ENCODE results near the gene CST4.
"Not testable (repeated sequence)": the region's sequence is repeated elsewhere in the genome, so short reads cannot be mapped to it uniquely, and the experiment has no call there.

The CST4 gene

DNA sequence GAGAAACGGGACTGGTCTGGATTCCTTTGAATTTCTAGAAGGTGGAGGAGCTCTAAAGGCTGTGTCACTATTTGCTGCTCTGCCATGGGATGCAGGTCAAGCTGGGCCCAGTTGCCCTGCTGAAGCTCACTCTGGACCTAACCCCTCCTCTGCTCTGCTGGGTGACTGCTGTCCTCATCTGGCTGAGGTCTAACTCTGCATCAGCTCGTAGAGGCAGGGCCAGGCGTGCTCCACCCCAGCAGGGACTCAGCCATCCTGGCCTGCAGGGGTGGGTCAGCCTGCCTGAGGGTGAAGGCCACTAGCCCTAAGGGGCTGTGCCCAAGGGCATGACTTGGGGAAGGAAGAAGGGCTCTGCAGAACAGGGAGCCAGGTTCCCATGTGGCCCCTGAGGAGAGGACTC, 852 bp downstream of the CST4 start:
- DNase-seq (ENCODE audit: low spot score), result no peak

DNA sequence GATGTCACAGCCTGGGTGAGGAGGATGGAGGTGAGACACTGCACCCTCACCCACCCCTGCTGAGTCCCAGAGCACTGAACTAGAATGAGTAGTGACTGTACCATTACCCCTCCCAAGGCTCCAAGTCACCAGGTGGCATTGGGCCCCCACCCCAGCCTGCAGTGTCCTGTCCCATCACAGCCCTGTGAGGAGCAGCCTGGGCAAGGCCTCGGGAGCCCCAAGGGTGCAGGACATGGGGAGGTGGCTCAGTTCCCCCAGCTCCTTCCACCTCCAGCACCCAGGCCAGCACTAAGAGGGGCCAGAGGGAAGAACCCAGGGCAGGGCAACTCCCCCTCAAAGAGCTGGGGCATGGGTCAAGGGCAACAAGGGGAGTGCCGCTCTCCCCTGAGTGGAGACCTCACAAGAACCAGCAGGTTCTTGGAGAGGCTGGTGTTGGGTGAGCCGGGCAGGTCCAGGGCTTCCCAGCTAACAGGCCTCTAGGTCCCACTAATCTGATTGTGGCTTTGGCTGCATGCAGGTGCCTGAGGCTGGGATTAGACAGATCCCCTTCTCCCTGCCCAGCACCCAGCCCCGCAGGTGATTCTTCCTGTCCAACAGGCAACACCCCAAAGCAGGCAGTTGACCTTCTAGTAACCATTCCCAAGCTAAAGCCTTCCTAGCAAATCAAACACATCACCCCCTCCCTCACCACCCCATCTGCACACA, 2.6 kb downstream of the CST4 start:
- DNase-seq (ENCODE audit: low spot score), result no peak

DNA sequence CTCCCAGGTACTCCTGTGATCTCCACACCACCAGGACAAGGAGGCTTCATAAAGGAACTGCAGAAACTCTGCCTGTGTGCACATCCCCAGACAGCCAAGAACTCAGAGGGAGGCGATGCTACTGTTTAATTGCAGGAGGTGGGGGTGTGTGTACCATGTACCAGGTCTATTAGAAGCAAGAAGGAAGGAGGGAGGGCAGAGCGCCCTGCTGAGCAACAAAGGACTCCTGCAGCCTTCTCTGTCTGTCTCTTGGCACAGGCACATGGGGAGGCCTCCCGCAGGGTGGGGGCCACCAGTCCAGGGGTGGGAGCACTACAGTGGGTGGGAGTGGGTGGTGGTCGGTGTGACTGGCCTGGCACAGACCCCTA, 3.3 kb downstream of the CST4 start:
- not testable (repeated sequence) for DNase-seq (ENCODE audit: low spot score)

DNA sequence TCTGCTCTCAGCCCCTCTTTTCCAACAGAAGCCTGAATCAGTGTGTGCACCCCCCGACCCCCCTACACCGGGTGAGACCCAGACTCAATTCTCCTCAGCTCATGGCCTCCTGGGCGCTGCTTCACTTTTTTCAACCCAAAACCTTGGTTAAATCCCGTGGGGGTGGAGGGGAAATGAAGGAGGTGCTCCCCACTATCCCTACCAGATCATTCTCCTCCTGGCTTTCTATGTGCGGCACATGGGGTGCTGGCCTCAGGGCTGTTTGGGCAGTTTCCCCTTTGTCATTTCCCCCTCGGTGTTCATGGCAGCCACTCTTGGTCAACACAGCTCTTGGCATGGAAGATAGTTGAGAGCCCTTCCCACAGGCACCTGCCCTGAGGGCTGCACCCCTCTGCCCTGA, 4.6 kb downstream of the CST4 start:
- DNase-seq (ENCODE audit: low spot score), result no peak

DNA sequence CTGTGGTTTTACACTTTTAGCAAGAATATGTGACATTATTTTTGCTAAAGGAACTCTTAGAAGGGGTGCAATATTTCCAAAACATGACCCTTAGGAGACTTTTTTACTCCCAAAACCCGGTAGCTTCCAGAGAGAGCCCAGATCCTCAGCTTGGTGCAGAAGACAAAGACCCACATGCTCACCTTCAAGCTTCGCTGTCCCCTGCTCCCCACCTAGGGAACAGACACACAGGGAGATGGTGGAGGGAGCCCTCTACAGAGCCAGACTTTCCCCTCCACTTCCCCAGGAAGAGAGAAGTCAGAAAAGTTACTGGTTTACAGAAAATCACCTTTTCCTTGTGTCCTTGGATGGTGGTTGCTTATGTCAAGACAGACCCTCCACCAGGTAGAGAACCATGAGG, 5.0 kb downstream of the CST4 start:
- no peak for DNase-seq (ENCODE audit: low spot score)

DNA sequence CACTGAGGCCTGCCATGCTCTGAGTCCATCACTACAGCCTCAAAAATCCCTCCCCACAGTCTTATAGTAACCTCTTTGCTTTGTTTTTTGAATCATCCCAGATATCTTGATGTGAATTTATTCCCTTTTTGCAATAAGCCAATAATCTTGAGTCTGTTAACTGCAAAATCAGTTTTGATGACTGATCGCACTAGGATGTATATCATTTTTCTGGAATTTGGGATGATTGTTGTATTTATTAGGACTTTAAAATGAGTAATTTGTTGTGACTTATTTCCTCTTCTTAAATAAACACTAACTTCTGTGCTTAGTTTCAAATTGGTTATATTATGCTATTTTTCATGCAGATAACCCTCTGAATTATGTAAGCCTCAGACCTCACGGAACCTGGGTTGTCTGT, 5.6 kb downstream of the CST4 start:
- no peak for DNase-seq (ENCODE audit: low spot score)

DNA sequence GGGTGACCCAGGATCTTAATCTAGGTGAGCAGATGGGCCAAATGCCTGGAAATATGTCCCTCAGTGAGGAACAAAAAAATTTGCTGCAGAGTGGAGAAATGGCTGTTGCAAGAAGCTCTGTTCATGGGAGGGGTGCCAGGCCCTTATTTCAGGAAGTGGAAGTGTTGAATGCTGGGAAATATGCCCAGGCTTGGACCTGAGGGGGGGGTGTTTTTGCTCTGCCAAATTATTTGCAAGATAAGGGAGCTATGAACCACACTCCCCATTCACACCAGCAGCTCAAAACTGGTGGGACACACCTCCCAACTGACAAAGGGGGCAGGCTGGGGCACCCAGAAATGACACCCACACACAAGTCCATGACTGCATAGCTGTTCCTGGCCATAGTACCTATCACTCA, 8.7 kb downstream of the CST4 start:
- no peak for DNase-seq (ENCODE audit: low spot score)

DNA sequence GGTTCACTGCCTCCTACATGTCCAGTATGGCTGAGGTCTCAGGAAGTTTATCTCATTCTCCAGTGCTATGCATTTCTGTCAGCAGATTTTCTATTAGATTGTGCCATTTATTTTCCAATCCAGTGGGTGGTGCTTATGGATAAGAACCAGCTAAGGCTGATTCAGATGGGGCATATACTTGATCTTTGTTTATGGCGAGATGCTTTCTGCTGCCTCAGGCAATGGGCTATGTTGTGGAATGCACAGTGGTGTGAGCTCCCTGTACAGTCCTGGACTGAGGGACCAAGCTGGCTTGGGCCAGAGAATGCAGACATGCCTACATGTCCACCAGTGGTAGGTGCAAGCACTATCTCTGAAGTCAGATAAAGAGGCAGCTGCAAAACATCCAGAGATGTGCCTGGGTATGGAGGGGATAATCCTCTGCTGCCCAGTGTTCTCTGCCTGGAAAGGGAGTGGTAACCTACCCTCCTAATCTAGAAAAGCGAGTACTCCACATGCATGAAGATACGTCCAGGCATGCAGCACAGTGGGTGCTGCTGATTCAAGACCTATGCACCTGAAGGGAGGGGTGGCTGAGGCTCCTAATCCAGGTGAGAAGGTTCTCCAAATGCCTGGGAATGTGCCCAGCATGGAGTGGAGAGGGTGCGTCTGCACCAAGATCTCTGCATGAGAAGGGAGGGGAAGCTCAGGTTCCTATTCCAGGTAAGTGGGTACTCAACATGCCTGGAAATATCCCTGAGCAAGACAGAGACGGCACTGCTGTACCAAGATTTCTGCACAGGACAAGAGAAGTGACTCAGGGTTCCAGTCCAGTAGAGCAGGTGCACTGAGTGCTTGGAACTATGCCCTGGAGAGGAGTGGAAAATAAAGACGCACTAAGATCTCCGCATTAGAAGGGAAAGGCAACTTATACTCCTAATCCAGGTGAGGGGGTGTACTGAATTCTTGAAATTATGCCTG, 9.4 kb downstream of the CST4 start:
- no peak for DNase-seq (ENCODE audit: low spot score)

DNA sequence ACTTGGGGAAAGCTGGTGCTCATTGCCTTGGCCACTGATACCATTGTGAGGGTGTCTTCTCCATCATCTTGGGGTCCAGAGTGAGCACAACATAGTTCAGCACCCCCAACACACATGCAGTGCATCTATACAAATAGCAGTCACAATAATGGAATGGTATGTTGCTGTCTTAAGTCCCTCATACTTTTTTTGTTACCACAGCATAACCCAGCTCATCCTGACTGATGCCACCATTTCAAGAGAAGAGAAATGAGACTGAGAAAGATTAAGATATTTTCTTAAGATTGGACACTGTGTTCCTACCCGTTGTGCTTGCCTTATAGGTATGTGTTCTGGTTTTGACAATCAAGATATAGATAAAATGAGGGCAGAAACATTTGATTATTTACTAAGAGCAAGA, 15.6 kb downstream of the CST4 start:
- DNase-seq (ENCODE audit: low spot score), result no peak

DNA sequence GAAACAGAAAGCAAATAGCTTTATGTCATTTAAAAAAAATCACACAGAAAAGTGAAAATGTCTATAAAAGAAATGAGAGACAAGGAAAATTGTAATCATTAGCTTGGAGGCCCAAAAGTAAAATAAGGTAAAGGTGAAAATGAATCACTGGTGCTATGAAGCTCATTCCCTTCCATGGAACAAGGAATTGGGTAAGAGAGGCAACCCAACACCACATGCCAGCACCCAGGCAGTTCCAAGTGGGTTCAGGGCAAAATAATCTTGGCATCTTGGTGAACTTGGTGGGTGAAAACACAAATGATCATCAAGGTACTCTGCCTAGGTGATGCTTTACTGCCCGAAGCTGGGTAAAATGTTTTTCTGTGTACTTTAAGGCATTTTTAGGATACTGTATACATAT, 16.7 kb downstream of the CST4 start:
- no peak for DNase-seq (ENCODE audit: low spot score)

DNA sequence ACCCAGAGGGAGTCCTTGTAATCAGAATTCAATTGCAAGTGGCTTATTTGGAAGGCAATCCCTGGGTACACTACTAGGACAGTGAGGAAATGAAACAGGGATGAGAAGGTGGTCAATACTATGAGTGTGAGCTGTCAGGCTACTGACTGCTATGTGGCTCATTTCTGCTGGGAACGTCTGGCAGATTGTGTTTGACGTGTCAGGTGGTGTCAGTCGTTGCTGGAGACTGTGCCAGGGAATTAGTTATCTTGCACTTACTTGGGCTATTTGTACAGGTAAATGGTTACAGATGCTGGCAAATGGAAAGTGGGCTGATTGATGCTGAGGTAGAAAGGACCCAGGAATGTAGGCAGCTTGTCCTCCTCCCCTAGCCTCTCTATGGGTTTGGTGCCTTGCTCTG, 17.4 kb downstream of the CST4 start:
- DNase-seq (ENCODE audit: low spot score), result no peak

DNA sequence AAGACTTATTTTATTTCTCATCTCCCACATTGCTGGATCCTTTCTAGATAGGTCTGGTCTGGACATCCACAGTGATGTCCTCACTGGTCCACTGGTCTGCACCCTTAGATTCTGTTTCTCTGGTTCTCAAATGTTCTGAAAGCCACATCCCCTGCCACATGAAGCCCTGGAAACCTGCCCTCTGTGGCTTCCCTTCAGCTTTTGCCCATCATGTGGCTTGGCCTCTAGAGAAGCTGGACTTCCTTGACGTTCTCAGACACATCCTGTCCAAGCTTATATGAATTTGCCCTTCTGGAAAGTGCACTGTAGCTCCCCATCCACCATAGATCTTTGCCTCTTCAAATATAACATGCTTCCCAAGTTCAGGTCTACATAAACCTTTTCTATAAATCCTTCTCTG, 18.5 kb downstream of the CST4 start:
- no peak for DNase-seq (ENCODE audit: low spot score)

DNA sequence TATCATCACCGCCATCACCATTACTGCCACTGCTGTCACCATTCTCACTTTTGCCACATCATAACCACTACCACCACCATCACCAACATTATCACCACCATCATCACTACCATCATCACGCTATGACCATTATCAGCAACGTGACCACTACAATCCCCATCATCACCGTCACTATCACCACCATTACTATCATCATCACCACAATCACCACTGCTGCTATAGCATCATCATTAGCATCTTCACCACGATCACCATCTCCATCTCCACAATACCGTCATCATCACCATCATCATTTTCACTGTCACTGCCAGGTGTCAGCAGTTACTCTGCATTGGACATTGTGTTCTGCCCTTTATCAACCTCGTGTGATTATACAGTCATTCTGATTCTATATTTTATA, 19.0 kb downstream of the CST4 start:
- no peak for DNase-seq (ENCODE audit: low spot score)

DNA sequence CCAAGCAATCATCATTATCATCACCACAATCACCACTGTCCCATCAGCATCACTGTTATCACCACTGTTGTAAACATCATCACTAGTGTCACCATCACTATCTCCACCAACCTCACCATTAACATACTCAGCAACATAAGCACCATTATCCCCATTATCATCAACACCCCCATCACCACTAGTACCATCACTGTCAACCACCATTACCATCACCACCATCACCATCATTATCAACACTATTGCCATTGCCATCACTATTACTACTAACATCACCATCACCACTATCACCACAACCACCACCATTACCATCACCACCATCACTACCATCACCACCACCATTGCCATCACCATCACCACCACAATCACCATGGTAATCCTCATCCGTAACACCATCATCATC, 19.5 kb downstream of the CST4 start:
- DNase-seq (ENCODE audit: low spot score), result no peak

DNA sequence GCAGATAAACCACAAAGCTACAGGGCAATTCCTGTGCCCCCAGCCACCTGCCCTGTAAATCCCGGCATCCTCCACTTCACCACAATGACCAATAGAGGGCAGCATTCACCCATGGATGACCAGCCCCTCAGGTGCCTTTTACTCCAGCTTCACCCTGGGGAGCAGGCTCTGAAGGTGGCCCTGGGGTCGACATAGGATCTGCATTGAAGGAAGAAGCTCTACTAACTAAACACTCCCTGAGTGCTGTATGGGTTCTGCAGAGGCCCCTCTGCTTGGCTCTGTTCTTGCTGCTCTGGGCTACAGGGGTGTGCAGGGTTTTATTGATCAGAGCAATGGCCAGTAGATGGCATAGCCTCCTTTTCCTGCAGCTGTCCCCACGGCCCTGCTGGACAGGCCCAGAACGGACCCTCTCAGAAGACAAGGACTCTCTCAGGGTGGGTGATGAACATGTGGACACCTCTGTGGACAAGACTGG, 20.3 kb downstream of the CST4 start:
- DNase-seq (ENCODE audit: low spot score), result peak; percentile 73

DNA sequence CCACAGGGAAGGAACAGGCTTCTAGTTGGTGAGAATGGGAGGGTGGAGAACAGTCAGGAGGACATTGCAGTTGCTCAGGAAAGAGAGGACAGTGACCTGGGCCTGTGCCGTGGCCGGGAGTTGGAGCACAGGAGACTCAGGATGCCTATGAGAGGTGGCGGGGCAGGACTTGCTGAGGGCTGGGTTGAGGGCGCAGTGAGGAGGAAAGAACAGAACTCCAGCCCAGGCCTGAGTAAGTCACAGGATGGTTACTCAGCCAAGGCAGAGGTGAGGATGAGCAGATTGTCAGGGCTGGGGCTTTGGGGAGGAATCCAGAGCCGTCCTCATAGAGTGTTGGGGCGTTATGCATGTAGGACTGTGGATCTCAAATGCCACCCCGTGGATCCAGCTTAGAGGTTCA, 21.2 kb downstream of the CST4 start:
- no peak for DNase-seq (ENCODE audit: low spot score)

DNA sequence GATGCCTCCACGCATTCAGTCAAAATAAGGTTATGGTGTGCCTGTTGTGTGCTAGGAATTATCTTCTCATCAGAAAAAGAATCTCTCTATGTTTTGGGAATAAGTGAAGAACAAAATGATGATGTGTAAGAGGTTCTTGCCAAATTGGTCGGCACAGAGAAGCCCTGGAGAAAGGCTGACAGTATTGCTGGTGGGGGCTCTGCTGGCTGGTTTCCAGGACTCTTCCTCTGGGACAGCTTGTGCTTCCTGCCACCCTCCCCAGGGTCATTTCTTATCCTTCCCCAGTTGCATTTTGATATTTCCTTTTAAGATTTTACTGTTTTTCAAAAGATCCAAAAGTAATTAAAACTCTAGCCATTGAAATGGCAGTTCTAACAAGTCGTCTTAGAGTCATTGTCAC, 22.1 kb downstream of the CST4 start:
- DNase-seq (ENCODE audit: low spot score), result no peak

DNA sequence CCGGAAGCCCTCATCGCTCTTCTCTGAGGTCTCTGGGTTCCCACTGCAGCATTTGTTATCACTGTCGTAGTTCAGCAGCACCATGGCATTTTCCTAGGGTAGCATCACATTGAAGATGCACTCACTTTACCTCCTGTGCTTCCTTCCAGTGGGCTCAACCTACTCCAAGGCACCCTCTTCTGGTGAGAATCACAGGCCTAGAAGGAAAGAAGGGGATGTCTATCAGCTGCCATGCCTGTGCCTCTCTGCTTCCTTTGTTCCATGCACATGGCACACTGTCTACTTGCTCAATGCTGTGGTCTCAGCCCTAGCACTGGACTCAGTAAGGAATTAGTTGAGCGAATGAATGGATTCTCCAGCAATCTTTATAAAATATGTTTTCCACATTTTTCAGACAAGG, 22.6 kb downstream of the CST4 start:
- DNase-seq (ENCODE audit: low spot score), result no peak

DNA sequence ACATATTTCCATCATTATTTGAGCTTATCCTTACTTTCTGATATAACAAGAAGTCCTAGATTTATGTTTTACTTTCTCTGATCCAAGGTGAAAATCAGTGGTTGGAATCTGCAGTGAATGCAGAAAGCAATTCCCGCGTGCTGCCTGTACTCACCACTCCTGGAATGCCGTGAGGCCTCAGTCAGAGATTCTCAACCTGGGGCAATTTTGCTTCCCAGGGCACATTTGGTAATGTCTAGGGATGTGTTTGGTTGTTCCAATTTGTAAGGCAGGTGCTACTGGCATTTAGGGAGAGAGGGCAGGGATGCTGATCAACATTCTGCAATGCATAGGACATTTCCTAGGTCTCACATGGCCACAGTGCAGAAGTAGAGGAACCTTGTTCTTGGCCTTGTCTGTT, 23.9 kb downstream of the CST4 start:
- no peak for DNase-seq (ENCODE audit: low spot score)

DNA sequence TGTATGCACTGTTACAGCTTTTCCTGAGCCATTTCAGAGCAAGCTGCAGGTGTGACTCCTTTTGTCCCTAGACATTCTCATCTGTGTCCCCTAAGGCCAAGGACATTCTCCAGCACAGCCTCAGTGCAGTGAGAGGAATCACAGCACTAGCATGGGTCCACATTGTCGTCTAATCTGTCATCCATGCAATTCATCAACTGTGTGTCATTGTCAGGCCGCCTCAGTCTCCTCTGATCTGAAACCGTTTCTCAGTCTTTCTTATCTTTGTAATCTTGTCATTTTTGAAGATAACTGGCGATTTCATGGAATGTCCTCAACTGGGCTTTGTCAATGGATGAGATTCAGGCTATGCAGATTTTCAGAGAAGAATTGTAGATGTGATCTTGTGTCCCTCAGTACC, 24.8 kb downstream of the CST4 start:
- DNase-seq (ENCODE audit: low spot score), result not testable (repeated sequence)

DNA sequence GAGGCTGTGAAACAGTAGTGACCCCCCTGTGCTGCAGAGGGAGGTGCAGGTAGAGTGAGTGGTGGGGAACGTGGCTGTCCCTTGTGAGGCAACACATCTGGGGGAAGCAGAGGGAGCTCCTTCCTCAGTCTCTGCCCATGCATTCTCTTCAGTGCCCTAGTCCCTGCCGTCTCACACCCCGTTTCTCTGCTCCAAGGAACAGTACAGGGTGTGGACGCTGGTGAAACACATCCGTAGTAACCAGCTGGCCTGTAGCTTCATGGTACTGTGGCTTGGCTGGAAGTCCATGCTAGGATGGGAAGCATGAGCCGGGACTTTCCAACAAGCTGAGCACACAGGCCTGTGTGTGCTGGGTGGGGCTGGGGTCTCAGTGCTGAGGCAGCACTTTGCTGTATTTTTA, 25.7 kb downstream of the CST4 start:
- DNase-seq (ENCODE audit: low spot score), result no peak

DNA sequence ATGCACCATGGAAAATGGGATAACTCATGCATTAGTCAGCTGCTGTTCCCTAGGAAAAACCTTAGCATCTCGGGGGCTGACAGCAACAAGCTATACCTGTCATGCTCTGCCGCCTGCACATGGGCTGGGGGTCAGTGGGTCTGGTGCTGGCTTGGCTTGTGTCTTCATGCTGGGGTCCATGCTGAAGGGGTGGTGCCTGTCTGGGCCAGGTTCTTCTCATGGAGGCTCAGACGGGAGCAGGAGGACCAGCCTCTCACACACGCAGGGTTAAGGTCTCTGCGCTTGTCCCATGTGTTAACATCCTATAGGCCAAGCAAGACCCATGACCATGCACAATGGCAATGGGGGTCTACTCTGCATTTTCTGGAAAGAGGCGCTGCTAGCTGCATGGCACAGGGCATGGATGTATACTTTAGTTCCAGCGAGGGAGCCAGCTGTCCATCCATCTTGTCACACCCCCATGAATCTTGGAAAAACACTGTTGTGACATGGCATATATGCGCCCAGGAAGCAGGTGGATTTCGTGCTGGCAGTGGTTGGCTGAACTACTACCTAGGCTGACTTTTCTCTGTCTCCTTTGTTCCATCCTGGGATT, 26.5 kb downstream of the CST4 start:
- DNase-seq (ENCODE audit: low spot score), result no peak

DNA sequence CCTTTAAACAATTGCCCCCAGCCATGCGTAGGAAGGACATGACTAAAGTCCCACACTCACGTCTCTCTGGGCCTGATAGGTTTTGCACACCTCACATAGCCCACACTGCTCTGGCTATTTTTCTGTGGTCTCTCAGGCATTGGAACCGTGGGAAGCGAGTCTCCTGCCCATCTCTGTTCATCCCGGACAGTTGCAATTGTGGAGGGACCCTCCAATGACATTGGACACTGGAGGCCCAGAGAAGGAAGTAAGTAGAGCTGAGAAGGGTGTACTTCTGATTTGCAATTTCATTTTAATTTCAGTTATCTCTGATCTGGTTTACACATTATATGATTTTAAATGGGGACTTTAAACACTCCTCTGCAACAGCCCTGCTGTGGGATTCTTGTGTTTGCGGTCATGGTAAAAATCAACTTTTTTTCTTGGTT, 27.8 kb downstream of the CST4 start:
- no peak for DNase-seq (ENCODE audit: low spot score)
